GM18499 (cell line): Measurements from ENCODE around the gene SULT1B1.
"Not testable (repeated sequence)": the region's sequence is repeated elsewhere in the genome, so short reads cannot be mapped to it uniquely, and the experiment has no call there.

ENCODE experiments used
- ATAC-seq: cut with Tn5 transposase; IDR thresholded peaks from one replicate; pipeline ENCODE4 v1.9.1; 2021; ENCODE audit warnings: moderate number of reproducible peaks; ENCODE audit not compliant: insufficient read depth, unreplicated experiment

The SULT1B1 gene

GRCh38 chr4:69760455-69760854 lies at the start of gene SULT1B1:
SULT1B1 (minus strand) TSS chr4:69760620; CDS start chr4:69755217, 5,403 bp downstream.
- no peak for ATAC-seq

- ATAC-seq, result no peak
Measured at GRCh38 chr4:69800599-69800998, 40.2 kb upstream of the SULT1B1 start.

GRCh38 chr4:69799337-69799736 lies 38.9 kb upstream of the SULT1B1 start:
- ATAC-seq, result no peak

GRCh38 chr4:69793732-69794131 lies 33.3 kb upstream of the SULT1B1 start:
- ATAC-seq, result no peak

- no peak for ATAC-seq
Measured at GRCh38 chr4:69787879-69788278, 27.5 kb upstream of the SULT1B1 start.

- no peak for ATAC-seq
Measured at GRCh38 chr4:69786547-69786946, 26.1 kb upstream of the SULT1B1 start.

- no peak for ATAC-seq
Measured at GRCh38 chr4:69785211-69785831, 24.9 kb upstream of the SULT1B1 start.

GRCh38 chr4:69782651-69783310 lies 22.4 kb upstream of the SULT1B1 start:
- no peak for ATAC-seq

GRCh38 chr4:69781458-69782418 lies 21.3 kb upstream of the SULT1B1 start:
- ATAC-seq, result no peak

GRCh38 chr4:69780141-69780540 lies 19.7 kb upstream of the SULT1B1 start:
- no peak for ATAC-seq

GRCh38 chr4:69776696-69777095 lies 16.3 kb upstream of the SULT1B1 start:
- no peak for ATAC-seq

- no peak for ATAC-seq
Measured at GRCh38 chr4:69775321-69775867, 15.0 kb upstream of the SULT1B1 start.

- no peak for ATAC-seq
Measured at GRCh38 chr4:69773484-69773883, 13.1 kb upstream of the SULT1B1 start.

- not testable (repeated sequence) for ATAC-seq
Measured at GRCh38 chr4:69768554-69768953, 8.1 kb upstream of the SULT1B1 start.

- no peak for ATAC-seq
Measured at GRCh38 chr4:69765751-69766150, 5.3 kb upstream of the SULT1B1 start.

GRCh38 chr4:69764311-69764710 lies 3.9 kb upstream of the SULT1B1 start:
- no peak for ATAC-seq

- ATAC-seq, result no peak
Measured at GRCh38 chr4:69763233-69763632, 2.8 kb upstream of the SULT1B1 start.

- ATAC-seq, result no peak
Measured at GRCh38 chr4:69759189-69759604, 1.2 kb downstream of the SULT1B1 start.

GRCh38 chr4:69757464-69757863 lies 3.0 kb downstream of the SULT1B1 start:
- ATAC-seq, result no peak

- no peak for ATAC-seq
Measured at GRCh38 chr4:69754926-69755580, 5.4 kb downstream of the SULT1B1 start.
